Measurements from ENCODE around the gene GSK3B. TPM values are rescaled to one million over a fixed set of nuclear protein-coding genes. Genes with fewer than 3 reads are reported as not detected.

The GSK3B gene
- total and polyA plus RNA-seq, 2 donors (not counting 1 experiment from before 2014, with no cell fraction given), result 12.3 to 33.3 TPM

DNA sequence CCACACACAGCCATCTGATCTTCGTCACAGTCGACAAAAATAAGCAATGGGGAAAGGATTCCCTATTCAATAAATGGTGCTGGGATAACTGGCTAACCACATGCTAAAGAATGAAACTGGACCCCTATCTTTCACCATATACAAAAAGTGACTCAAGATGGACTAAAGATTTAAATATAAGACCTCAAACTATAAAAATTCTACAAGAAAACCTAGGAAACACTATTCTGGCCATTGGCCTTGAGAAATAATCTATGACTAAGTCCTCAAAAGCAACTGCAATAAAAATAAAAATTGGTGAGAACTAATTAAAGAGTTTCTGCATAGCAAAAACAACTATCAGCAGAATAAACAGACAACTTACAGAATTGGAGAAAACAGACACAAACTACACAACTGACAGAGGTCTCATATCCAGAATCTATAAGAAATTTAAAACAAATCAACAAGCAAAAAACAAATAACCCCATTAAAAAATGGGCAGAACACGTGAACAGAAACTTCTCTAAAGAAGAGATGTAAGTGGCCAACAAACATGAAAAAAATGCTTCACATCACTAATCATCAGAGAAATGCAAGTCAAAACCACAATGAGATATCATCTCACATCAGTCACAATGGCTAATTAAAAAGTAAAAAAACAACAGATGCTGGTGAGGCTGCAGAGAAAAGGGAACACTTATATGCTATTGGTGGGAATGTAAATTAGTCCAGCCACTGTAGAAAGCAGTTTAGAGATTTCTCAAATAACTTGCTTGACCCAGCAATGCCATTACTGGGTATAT, 208.3 kb downstream of the GSK3B start:
- TF ChIP-seq CTCF (IDR thresholded peaks at IDR 0.05), result no peak
- no peak for TF ChIP-seq EZH2 (IDR thresholded peaks at IDR 0.05; ENCODE audit: borderline replicate concordance, insufficient read depth, low read depth, low read length, poor library complexity, severe bottlenecking)
- CTCF ChIA-PET, result no interaction called here
- H3K9me3 Mint-ChIP-seq (ENCODE audit: insufficient read depth), result peaks cover 5% of the 10 kb centered on the region
- H3K27me3 Mint-ChIP-seq, result no peaks in the 10 kb centered on the region
- H3K36me3 ChIP-seq (replicated peaks in 1 of 2; ENCODE audit: control extremely low read depth in 1 of 2, control insufficient read depth in 1 of 2, extremely low read depth in 1 of 2, insufficient read depth in 2 of 2, low read length in 1 of 2), result peaks cover 6 to 8% of the 10 kb centered on the region in 2 experiments
- H3K4me1 Mint-ChIP-seq, result no peaks in the 10 kb centered on the region
- H3K4me2 ChIP-seq (replicated peaks; ENCODE audit: low read depth, low read length, poor library complexity, severe bottlenecking), result no peak overlapping the region
- H3K4me1 ChIP-seq (ENCODE audit: control insufficient read depth in 2 of 2, insufficient read depth in 2 of 2, low read length in 2 of 2), result no peaks in the 10 kb centered on the region
- no peak overlapping the region for H3K27ac Mint-ChIP-seq
- intact Hi-C loops (cut with micrococcal nuclease), result no loop called here
- H3K9me3 ChIP-seq (ENCODE audit: control extremely low read depth in 1 of 3, control insufficient read depth in 2 of 3, insufficient read depth in 1 of 3, low read length in 2 of 3), result peaks cover 6 to 12% (median 7%) of the 10 kb centered on the region in 3 donors
- H2AFZ ChIP-seq (ENCODE audit: insufficient read depth, low read depth, low read length, poor library complexity, severe bottlenecking), result no peak overlapping the region
- no peaks in the 10 kb centered on the region for H3K79me2 ChIP-seq (ENCODE audit: control insufficient read depth, insufficient read depth, low read length)
- H3K4me3 ChIP-seq (ENCODE audit: control extremely low read depth in 1 of 5, extremely low read depth in 1 of 5, insufficient read depth in 1 of 5, low read depth in 2 of 5, low read length in 4 of 5), result no peak overlapping the region
- POLR2A ChIA-PET, result no interaction called here
- no peaks in the 10 kb centered on the region for H3K27me3 ChIP-seq (replicated peaks in 1 of 4; ENCODE audit: control extremely low read depth in 1 of 4, control insufficient read depth in 3 of 4, insufficient read depth in 4 of 4, low read length in 3 of 4)
- no peak overlapping the region for H3K4me3 Mint-ChIP-seq
- H3K27ac ChIP-seq (ENCODE audit: low read length in 2 of 2), result no peak overlapping the region
- no peaks in the 10 kb centered on the region for H4K20me1 ChIP-seq (ENCODE audit: control insufficient read depth, insufficient read depth, low read length, poor library complexity, severe bottlenecking)
- ATAC-seq (ENCODE audit: low read depth) (no peak), DNase-seq (no peak)
- no CpG with 5 or more reads among the region's 3 CpGs for WGBS (ENCODE audit: insufficient coverage)
- no peak overlapping the region for H3K9ac ChIP-seq (ENCODE audit: low read length)

DNA sequence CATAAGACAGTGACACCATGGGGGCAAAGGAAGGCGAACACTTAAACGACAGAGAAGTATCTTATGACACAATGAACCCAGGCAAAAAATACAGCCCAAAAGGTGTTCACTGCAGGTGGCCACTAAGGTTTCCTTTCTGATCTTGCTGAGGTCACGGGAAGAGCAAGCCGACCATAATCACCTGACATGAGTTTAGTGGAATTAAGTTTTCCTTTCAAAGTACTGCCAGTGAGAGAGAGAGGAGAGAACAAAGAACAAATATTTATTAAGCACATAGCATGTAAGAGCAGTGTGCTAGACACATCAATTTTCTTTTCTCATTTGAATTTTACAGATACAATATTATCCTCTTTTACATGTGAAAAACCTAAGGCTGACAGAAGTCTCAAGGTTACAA, 210.1 kb downstream of the GSK3B start:
- no peak for DNase-seq
- no peak overlapping the region for H3K9ac ChIP-seq (ENCODE audit: low read length)
- H3K79me2 ChIP-seq (ENCODE audit: control insufficient read depth, insufficient read depth, low read length), result no peaks in the 10 kb centered on the region
- Mint-ChIP-seq H3K27me3 (no peaks in the 10 kb centered on the region), H3K27ac (no peak overlapping the region), H3K9me3 (ENCODE audit: insufficient read depth) (peaks cover 5% of the 10 kb centered on the region), H3K4me1 (no peaks in the 10 kb centered on the region), H3K4me3 (no peak overlapping the region)
- TF ChIP-seq CTCF (IDR thresholded peaks at IDR 0.05), result no peak
- TF ChIP-seq EZH2 (IDR thresholded peaks at IDR 0.05; ENCODE audit: borderline replicate concordance, insufficient read depth, low read depth, low read length, poor library complexity, severe bottlenecking), result no peak
- no peak overlapping the region for H2AFZ ChIP-seq (ENCODE audit: insufficient read depth, low read depth, low read length, poor library complexity, severe bottlenecking)
- ATAC-seq (ENCODE audit: low read depth), result no peak
- no peaks in the 10 kb centered on the region for H4K20me1 ChIP-seq (ENCODE audit: control insufficient read depth, insufficient read depth, low read length, poor library complexity, severe bottlenecking)
- ChIA-PET CTCF (no interaction called here), POLR2A (no interaction called here)
- WGBS (ENCODE audit: insufficient coverage), result 94% methylated on average over 2 of the region's 4 CpGs
- no peaks in the 10 kb centered on the region for H3K4me1 ChIP-seq (ENCODE audit: control insufficient read depth in 2 of 2, insufficient read depth in 2 of 2, low read length in 2 of 2)
- peaks cover 9 to 10% of the 10 kb centered on the region in 2 experiments for H3K36me3 ChIP-seq (replicated peaks in 1 of 2; ENCODE audit: control extremely low read depth in 1 of 2, control insufficient read depth in 1 of 2, extremely low read depth in 1 of 2, insufficient read depth in 2 of 2, low read length in 1 of 2)
- H3K27me3 ChIP-seq (replicated peaks in 1 of 4; ENCODE audit: control extremely low read depth in 1 of 4, control insufficient read depth in 3 of 4, insufficient read depth in 4 of 4, low read length in 3 of 4), result no peaks in the 10 kb centered on the region
- no peak overlapping the region for H3K27ac ChIP-seq (ENCODE audit: low read length in 2 of 2)
- no peak overlapping the region for H3K4me3 ChIP-seq (ENCODE audit: control extremely low read depth in 1 of 5, extremely low read depth in 1 of 5, insufficient read depth in 1 of 5, low read depth in 2 of 5, low read length in 4 of 5)
- intact Hi-C loops (cut with micrococcal nuclease), result no loop called here
- H3K4me2 ChIP-seq (replicated peaks; ENCODE audit: low read depth, low read length, poor library complexity, severe bottlenecking), result no peak overlapping the region
- peaks cover 2 to 8% (median 6%) of the 10 kb centered on the region in 3 donors for H3K9me3 ChIP-seq (ENCODE audit: control extremely low read depth in 1 of 3, control insufficient read depth in 2 of 3, insufficient read depth in 1 of 3, low read length in 2 of 3)

Measured in B cell (primary cell).